ENCODE results near the gene GYPA.
"Not testable (repeated sequence)": the region's sequence is repeated elsewhere in the genome, so short reads cannot be mapped to it uniquely, and the experiment has no call there.

Gene GYPA

GRCh38 chr4:144128709-144129320 lies 11.7 kb downstream of the GYPA start:
- DNase-seq: not testable (repeated sequence)

GRCh38 chr4:144125109-144125508 lies 15.4 kb downstream of the GYPA start:
- DNase-seq: not testable (repeated sequence)

- not testable (repeated sequence) for DNase-seq
Observed at GRCh38 chr4:144123982-144124635, 16.4 kb downstream of the GYPA start.

GRCh38 chr4:144123269-144123668 lies 17.2 kb downstream of the GYPA start:
- not testable (repeated sequence) for DNase-seq

- not testable (repeated sequence) for DNase-seq
Observed at GRCh38 chr4:144119752-144120151, 20.8 kb downstream of the GYPA start.

- no peak for DNase-seq
Observed at GRCh38 chr4:144115519-144115918, 25.0 kb downstream of the GYPA start.

GRCh38 chr4:144113546-144113945 lies 27.0 kb downstream of the GYPA start:
- no peak for DNase-seq

- no peak for DNase-seq
Observed at GRCh38 chr4:144104509-144105130, 35.9 kb downstream of the GYPA start.

GRCh38 chr4:144097776-144098175 lies 42.7 kb downstream of the GYPA start:
- not testable (repeated sequence) for DNase-seq

GRCh38 chr4:144093995-144094394 lies 46.5 kb downstream of the GYPA start:
- DNase-seq: not testable (repeated sequence)

- DNase-seq: not testable (repeated sequence)
Observed at GRCh38 chr4:144091181-144091580, 49.3 kb downstream of the GYPA start.

GRCh38 chr4:144090744-144091143 lies 49.8 kb downstream of the GYPA start:
- no peak for DNase-seq

- DNase-seq: not testable (repeated sequence)
Observed at GRCh38 chr4:144082053-144082452, 58.5 kb downstream of the GYPA start.

GRCh38 chr4:144080135-144080534 lies 60.4 kb downstream of the GYPA start:
- DNase-seq: not testable (repeated sequence)

GRCh38 chr4:144078746-144079145 lies 61.8 kb downstream of the GYPA start:
- not testable (repeated sequence) for DNase-seq

GRCh38 chr4:144061556-144061955 lies 79.0 kb downstream of the GYPA start:
- DNase-seq: not testable (repeated sequence)

GRCh38 chr4:144060234-144060859 lies 80.2 kb downstream of the GYPA start:
- not testable (repeated sequence) for DNase-seq

Data from NCI-H1930 (cell line).